IMR-90 (cell line): ENCODE data around the gene PIKFYVE. TPM values are rescaled to one million over a fixed set of nuclear protein-coding genes. Genes with fewer than 3 reads are reported as not detected.

ENCODE experiments used
- ATAC-seq: fragments of 200-7000 bp; cut with Tn5 transposase; 2 replicates; pipeline ENCODE4 v1.9.1; 2020; ENCODE audit warnings: low read depth, mild to moderate bottlenecking, moderate library complexity
- BruUV-seq: library from RNA; stranded (reverse); fragments of 400-500 nt; replicated peaks from 2 replicates; lab custom pipeline; 2021; lab: Mats Ljungman, UMichigan
- CTCF ChIA-PET: fragments of 300-600 bp; formaldehyde crosslinking; extraction: SDS; loops from one replicate; lab custom pipeline; 2021; ENCODE audit warnings: antibody characterized with exemption; lab: Yijun Ruan, JAX
- POLR2A ChIA-PET: fragments of 300-600 bp; sonication (Branson Sonifier 250); formaldehyde crosslinking; loops from one replicate; lab custom pipeline; 2022; ENCODE audit warnings: antibody characterized with exemption; ENCODE audit not compliant: unreplicated experiment; lab: Charles Lee
- DNase-seq: peaks from one replicate; pipeline ENCODE4 v3.0.0; 2013
- H2AFZ ChIP-seq: replicated peaks from 2 replicates; pipeline ENCODE3; 2013; ENCODE audit warnings: low read length, mild to moderate bottlenecking; ENCODE audit not compliant: poor library complexity
- H2AK5ac ChIP-seq: 2 replicates; pipeline ENCODE4 v1.6.1; 2013; ENCODE audit warnings: low read depth, low read length, inconsistent platforms
- H2AK9ac ChIP-seq: replicated peaks from 2 replicates; pipeline ENCODE3; 2013; ENCODE audit warnings: mild to moderate bottlenecking, low read depth, low read length, moderate library complexity; ENCODE audit not compliant: poor library complexity
- H2BK120ac ChIP-seq: 2 replicates; pipeline ENCODE4 v1.6.1; 2013; ENCODE audit warnings: low read depth, low read length, inconsistent platforms
- H2BK15ac ChIP-seq: 3 replicates; pipeline ENCODE4 v1.6.1; 2013; ENCODE audit warnings: low read depth, low read length, inconsistent platforms
- H2BK20ac ChIP-seq: 2 replicates; pipeline ENCODE4 v1.6.1; 2013; ENCODE audit warnings: low read depth, mild to moderate bottlenecking, inconsistent platforms, low read length, moderate library complexity
- H2BK5ac ChIP-seq: 2 replicates; pipeline ENCODE4 v1.6.1; 2013; ENCODE audit warnings: mild to moderate bottlenecking, low read depth, low read length, inconsistent platforms; ENCODE audit not compliant: poor library complexity, severe bottlenecking
- H3K14ac ChIP-seq: replicated peaks from 2 replicates; pipeline ENCODE4 v1.6.1; 2013; ENCODE audit warnings: low read depth, low read length, inconsistent platforms
- H3K18ac ChIP-seq: 2 replicates; pipeline ENCODE4 v1.6.1; 2013; ENCODE audit warnings: low read depth, low read length, control low read depth
- H3K23ac ChIP-seq: 2 replicates; pipeline ENCODE4 v1.6.1; 2013; ENCODE audit warnings: low read depth, low read length, inconsistent platforms
- H3K27ac ChIP-seq: 2 replicates; pipeline ENCODE4 v1.5.1; 2013; ENCODE audit warnings: mild to moderate bottlenecking, control low read depth, low read length; ENCODE audit not compliant: insufficient read depth
- H3K27me3 ChIP-seq: 2 replicates; pipeline ENCODE4 v1.6.1; 2013; ENCODE audit warnings: low read length; ENCODE audit not compliant: control insufficient read depth, insufficient read depth
- H3K36me3 ChIP-seq: 2 replicates; pipeline ENCODE4 v1.6.1; 2013; ENCODE audit warnings: low read length, mixed read lengths; ENCODE audit not compliant: control insufficient read depth, insufficient read depth
- H3K4ac ChIP-seq: 2 replicates; pipeline ENCODE4 v1.6.1; 2013; ENCODE audit warnings: low read depth, low read length, inconsistent platforms
- H3K4me1 ChIP-seq: 2 replicates; pipeline ENCODE4 v1.6.1; 2013; ENCODE audit warnings: low read length, mixed read lengths; ENCODE audit not compliant: control insufficient read depth, insufficient read depth
- H3K4me2 ChIP-seq: 2 replicates; pipeline ENCODE4 v1.6.1; 2013; ENCODE audit warnings: low read depth, mild to moderate bottlenecking, control low read depth, low read length, moderate library complexity
- H3K4me3 ChIP-seq: 2 replicates; pipeline ENCODE4 v1.5.1; 2013; ENCODE audit warnings: low read depth, mild to moderate bottlenecking, control low read depth, low read length, moderate library complexity; ENCODE audit not compliant: insufficient read depth
- H3K56ac ChIP-seq: 2 replicates; pipeline ENCODE4 v1.6.1; 2013; ENCODE audit warnings: low read length, inconsistent platforms; ENCODE audit not compliant: insufficient read depth; ENCODE audit errors: extremely low read depth
- H3K79me1 ChIP-seq, 2 experiments: 2 replicates each; pipeline ENCODE4 v1.6.1; 2013; ENCODE audit warnings: low read length in 2 of 2, inconsistent platforms in 1 of 2, low read depth in 1 of 2
- H3K9ac ChIP-seq: 2 replicates; pipeline ENCODE4 v1.6.1; 2013; ENCODE audit warnings: low read depth, low read length, control low read depth
- H3K9me1 ChIP-seq: 2 replicates; pipeline ENCODE4 v1.6.1; 2013; ENCODE audit warnings: low read length, inconsistent platforms; ENCODE audit not compliant: insufficient read depth
- H3K9me3 ChIP-seq: 2 replicates; pipeline ENCODE4 v1.6.1; 2013; ENCODE audit warnings: low read length; ENCODE audit not compliant: control insufficient read depth, insufficient read depth
- H4K20me1 ChIP-seq: 2 replicates; pipeline ENCODE4 v1.6.1; 2013; ENCODE audit warnings: low read length, inconsistent platforms; ENCODE audit not compliant: insufficient read depth
- H4K5ac ChIP-seq: 2 replicates; pipeline ENCODE4 v1.6.1; 2013; ENCODE audit warnings: mild to moderate bottlenecking, low read depth, low read length, control low read depth
- H4K8ac ChIP-seq, 2 experiments: 2 replicates each; pipeline ENCODE4 v1.6.1; 2013; ENCODE audit warnings: low read depth in 2 of 2, low read length in 2 of 2, control low read depth in 1 of 2, inconsistent platforms in 1 of 2
- H4K91ac ChIP-seq: 2 replicates; pipeline ENCODE4 v1.6.1; 2013; ENCODE audit warnings: low read depth, low read length, inconsistent platforms; ENCODE audit not compliant: insufficient read depth
- BHLHE40 ChIP-seq: fragments of 150-350 bp; IDR thresholded peaks from 2 replicates; pipeline ENCODE4 v1.6.1; 2016; ENCODE audit warnings: mild to moderate bottlenecking, low read depth, low read length
- ELK1 ChIP-seq: fragments of 150-350 bp; IDR thresholded peaks from 2 replicates; pipeline ENCODE4 v1.6.1; 2016; ENCODE audit warnings: low read depth, mild to moderate bottlenecking, low read length, moderate library complexity, borderline replicate concordance
- FOS ChIP-seq: fragments of 150-350 bp; IDR thresholded peaks from 2 replicates; pipeline ENCODE4 v1.6.1; 2016; ENCODE audit warnings: low read depth, low read length
- MXI1 ChIP-seq: IDR thresholded peaks from 2 replicates; pipeline ENCODE4 v1.6.1; 2012; ENCODE audit warnings: low read depth, mild to moderate bottlenecking, low read length, moderate library complexity, borderline replicate concordance
- RCOR1 ChIP-seq: IDR thresholded peaks from 2 replicates; pipeline ENCODE4 v1.6.1; 2012; ENCODE audit warnings: mild to moderate bottlenecking, low read length, improper control_type of control experiment; ENCODE audit not compliant: insufficient replicate concordance
- USF2 ChIP-seq: fragments of 150-350 bp; IDR thresholded peaks from 2 replicates; pipeline ENCODE4 v1.6.1; 2017; ENCODE audit warnings: mild to moderate bottlenecking, antibody characterized with exemption, low read length, low read depth
- WGBS, 2 experiments: methylation state at CpG; one replicate each; pipeline versions ENCODE4 v1.1.5 to v1.1.7; 2013; ENCODE audit warnings: missing lambda C conversion rate in 2 of 2; ENCODE audit not compliant: insufficient read length in 1 of 2; ENCODE audit errors: extremely low coverage in 2 of 2; 5-methylcytosine and 5-hydroxymethylcytosine counted together
- dilution Hi-C: fragments of 300-500 bp; cut with HindIII; formaldehyde crosslinking; loops from one replicate; pipeline ENCODE4 v1.14.3; 2018; ENCODE audit warnings: low sequenced_read_pairs; ENCODE audit not compliant: unreplicated experiment
- in situ Hi-C: fragments of 300-500 bp; cut with MboI; formaldehyde crosslinking; loops from 3 replicates; pipeline ENCODE4 v1.14.3; 2019; ENCODE audit warnings: low sequenced_read_pairs, inconsistent platforms, mixed read lengths
- intact Hi-C: fragments of 100-400 bp; cut with micrococcal nuclease; formaldehyde crosslinking; loops from 2 replicates; pipeline ENCODE4 v1.10.0; 2022
- polyA plus RNA-seq, 3 experiments: library from polyadenylated mRNA; depleted of rRNA; stranded (reverse); fragments of >200 nt; gene quantifications; 2 replicates each; pipeline ENCODE4 v1.2.3, GENCODE V29; 2012; ENCODE audit warnings: low replicate concordance in 1 of 3
- total RNA-seq: library from RNA; depleted of rRNA; stranded (reverse); fragments of >200 nt; gene quantifications from 2 replicates; pipeline ENCODE4 v1.2.3, GENCODE V29; 2012

PIKFYVE gene
- total and polyA plus RNA-seq, 2 of the 4 experiments (the other 2 are of a cell fraction), result 9.3 to 34.6 TPM

DNA sequence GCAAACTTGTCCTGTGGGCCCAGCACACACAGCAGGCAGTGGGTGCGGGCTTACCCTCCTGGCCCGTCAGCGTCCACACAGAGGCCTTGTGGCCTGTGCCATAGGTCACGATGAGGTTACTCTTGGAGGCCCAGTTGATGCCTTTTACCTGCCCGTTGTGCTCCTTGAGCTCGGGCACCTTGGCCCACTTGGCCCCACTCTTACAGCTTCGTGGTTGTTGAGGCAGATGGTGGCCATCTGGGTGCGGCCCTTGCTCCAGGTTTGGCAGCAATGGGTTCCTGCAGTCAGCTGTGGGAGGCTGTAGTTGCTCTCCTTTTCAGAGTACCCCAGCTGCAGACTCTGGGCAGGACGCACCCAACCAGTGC is 95.0 kb downstream of the PIKFYVE start:
- Histone ChIP-seq H3K14ac (no peak overlapping the region), H2BK20ac (no peak overlapping the region), H4K20me1 (no peaks in the 10 kb centered on the region), H3K18ac (no peak overlapping the region), H3K9ac (no peak overlapping the region), H3K9me1 (no peaks in the 10 kb centered on the region), H3K4me2 (no peak overlapping the region), H2AK5ac (no peak overlapping the region), H3K4ac (no peak overlapping the region), H3K4me3 (no peak overlapping the region), H3K23ac (no peak overlapping the region), H3K36me3 (peaks cover 2% of the 10 kb centered on the region; the same call in 1 of the 2 replicates), H3K27me3 (no peaks in the 10 kb centered on the region; the same call in 1 of the 2 replicates), H3K9me3 (no peaks in the 10 kb centered on the region), H3K27ac (no peak overlapping the region), H2BK5ac (no peak overlapping the region), H4K5ac (no peak overlapping the region), H4K8ac (no peak overlapping the region), H4K91ac (no peak overlapping the region), H3K4me1 (no peaks in the 10 kb centered on the region), H2AFZ (no peak overlapping the region), H2BK15ac (no peak overlapping the region), H3K79me1 (no peaks in the 10 kb centered on the region; a peak in 1 of 4 replicates), H2BK120ac (no peak overlapping the region), H2AK9ac (no peak overlapping the region), H3K56ac (no peak overlapping the region)
- DNase-seq, result no peak
- intact Hi-C loops, result no loop called here
- dilution Hi-C loops, result no loop called here
- CTCF ChIA-PET, result no interaction called here
- BruUV-seq, result no TSS peak
- no peak for ATAC-seq
- 100% methylated on average over 2 of the region's 9 CpGs; no CpG with 5 or more reads in 1 of the 2 experiments for WGBS, 2 experiments
- in situ Hi-C loops, result no loop called here
- TF ChIP-seq ELK1 (no peak), FOS (no peak), USF2 (no peak), MXI1 (no peak), BHLHE40 (no peak), RCOR1 (no peak)
- POLR2A ChIA-PET, result no interaction called here
